NT2/D1 (cell line): Measurements from ENCODE around the gene TAF12.
A peak's percentile ranks its signal among the peaks of the same experiment; 100 is the strongest.

Source experiments
- DNase-seq: peaks from one replicate; pipeline ENCODE4 v3.0.0-alpha.2; 2011; ENCODE audit warnings: low read depth, low spot score
- H3K27me3 ChIP-seq: 2 replicates; pipeline ENCODE4 v1.6.0; 2011; ENCODE audit warnings: mild to moderate bottlenecking; ENCODE audit not compliant: insufficient read length, insufficient read depth
- H3K36me3 ChIP-seq: 2 replicates; pipeline ENCODE4 v1.6.1; 2011; ENCODE audit warnings: mild to moderate bottlenecking, low read length, mixed read lengths; ENCODE audit not compliant: insufficient read depth, insufficient read length
- H3K4me1 ChIP-seq: 2 replicates; pipeline ENCODE4 v1.5.1; 2011; ENCODE audit not compliant: insufficient read depth, insufficient read length
- H3K4me3 ChIP-seq: 2 replicates; pipeline ENCODE4 v1.5.1; 2011; ENCODE audit warnings: low read depth; ENCODE audit not compliant: insufficient read length
- H3K9ac ChIP-seq: 2 replicates; pipeline ENCODE4 v1.6.0; 2011; ENCODE audit warnings: low read depth; ENCODE audit not compliant: insufficient read length
- H3K9me3 ChIP-seq: 2 replicates; pipeline ENCODE4 v1.5.1; 2011; ENCODE audit warnings: mild to moderate bottlenecking, low read length; ENCODE audit not compliant: insufficient read depth
- SUZ12 ChIP-seq: IDR thresholded peaks from 2 replicates; pipeline ENCODE4 v1.6.1; 2011; ENCODE audit not compliant: insufficient read length, insufficient read depth; ENCODE audit errors: extremely low read depth
- YY1 ChIP-seq: IDR thresholded peaks from 2 replicates; pipeline ENCODE4 v1.6.1; 2011; ENCODE audit not compliant: insufficient read length, insufficient read depth
- ZNF274 ChIP-seq: IDR thresholded peaks from 2 replicates; pipeline ENCODE4 v1.6.1; 2011; ENCODE audit warnings: mild to moderate bottlenecking, low read depth, low read length

The TAF12 gene

GRCh38 chr1:28582248-28582615 is 60.6 kb downstream of the TAF12 start:
- DNase-seq: no peak
- no peak for TF ChIP-seq YY1
- TF ChIP-seq SUZ12: no peak
- TF ChIP-seq ZNF274: no peak
- H3K4me3 ChIP-seq: peak overlapping the region; percentile 90
- peaks cover 43% of the 10 kb centered on the region for H3K36me3 ChIP-seq
- H3K27me3 ChIP-seq: peaks cover 3% of the 10 kb centered on the region
- no peaks in the 10 kb centered on the region for H3K9me3 ChIP-seq
- peaks cover 13% of the 10 kb centered on the region for H3K4me1 ChIP-seq
- H3K9ac ChIP-seq: peak overlapping the region; percentile 100

- H3K27me3 ChIP-seq: peaks cover 3% of the 10 kb centered on the region
- peak; percentile 96 for DNase-seq
- no peaks in the 10 kb centered on the region for H3K9me3 ChIP-seq
- H3K4me3 ChIP-seq: peak overlapping the region; percentile 90
- peaks cover 49% of the 10 kb centered on the region for H3K36me3 ChIP-seq
- H3K4me1 ChIP-seq: peaks cover 13% of the 10 kb centered on the region
- H3K9ac ChIP-seq: peak overlapping the region; percentile 100
- TF ChIP-seq ZNF274 (no peak), YY1 (peak; percentile 40)
Observed at GRCh38 chr1:28581531-28582247, 61.2 kb downstream of the TAF12 start.

- peak overlapping the region; percentile 90 for H3K4me3 ChIP-seq
- H3K9ac ChIP-seq: peak overlapping the region; percentile 100
- H3K27me3 ChIP-seq: peaks cover 3% of the 10 kb centered on the region
- TF ChIP-seq ZNF274 (no peak), YY1 (no peak)
- peaks cover 13% of the 10 kb centered on the region for H3K4me1 ChIP-seq
- no peak for DNase-seq
- H3K36me3 ChIP-seq: peaks cover 50% of the 10 kb centered on the region
- H3K9me3 ChIP-seq: no peaks in the 10 kb centered on the region
Observed at GRCh38 chr1:28580722-28581530, 61.9 kb downstream of the TAF12 start.

- Histone ChIP-seq H3K36me3 (peaks cover 59% of the 10 kb centered on the region), H3K9me3 (no peaks in the 10 kb centered on the region), H3K27me3 (peaks cover 3% of the 10 kb centered on the region), H3K4me3 (peak overlapping the region; percentile 90), H3K9ac (peak overlapping the region; percentile 100), H3K4me1 (peaks cover 7% of the 10 kb centered on the region)
- TF ChIP-seq SUZ12 (no peak), YY1 (no peak), ZNF274 (no peak)
- no peak for DNase-seq
Observed at GRCh38 chr1:28579401-28579800, 63.5 kb downstream of the TAF12 start.

GRCh38 chr1:28578696-28579218 is 64.1 kb downstream of the TAF12 start:
- peaks cover 3% of the 10 kb centered on the region for H3K27me3 ChIP-seq
- peaks cover 7% of the 10 kb centered on the region for H3K4me1 ChIP-seq
- no peak for DNase-seq
- H3K4me3 ChIP-seq: no peak overlapping the region
- peaks cover 64% of the 10 kb centered on the region for H3K36me3 ChIP-seq
- no peak for TF ChIP-seq ZNF274
- no peak for TF ChIP-seq YY1
- no peak for TF ChIP-seq SUZ12
- H3K9ac ChIP-seq: no peak overlapping the region
- no peaks in the 10 kb centered on the region for H3K9me3 ChIP-seq

GRCh38 chr1:28577738-28578536 is 64.9 kb downstream of the TAF12 start:
- Histone ChIP-seq H3K9me3 (no peaks in the 10 kb centered on the region), H3K4me3 (no peak overlapping the region), H3K4me1 (peaks cover 7% of the 10 kb centered on the region), H3K36me3 (peaks cover 72% of the 10 kb centered on the region), H3K9ac (no peak overlapping the region), H3K27me3 (peaks cover 3% of the 10 kb centered on the region)
- DNase-seq: no peak
- TF ChIP-seq SUZ12 (no peak), ZNF274 (no peak), YY1 (no peak)
